Stimulated activated CD8-positive, alpha-beta memory T cell treated with anti-CD3 and anti-CD28 coated beads, Interleukin-4, amount 100 ng/mL, for 24 hours (primary cell): ENCODE data around the gene HOXD11.

Experiments
- DNase-seq: peaks from one replicate; pipeline ENCODE4 v3.0.0-alpha.2; 2020; ENCODE audit warnings: low read depth

The HOXD11 gene

DNA sequence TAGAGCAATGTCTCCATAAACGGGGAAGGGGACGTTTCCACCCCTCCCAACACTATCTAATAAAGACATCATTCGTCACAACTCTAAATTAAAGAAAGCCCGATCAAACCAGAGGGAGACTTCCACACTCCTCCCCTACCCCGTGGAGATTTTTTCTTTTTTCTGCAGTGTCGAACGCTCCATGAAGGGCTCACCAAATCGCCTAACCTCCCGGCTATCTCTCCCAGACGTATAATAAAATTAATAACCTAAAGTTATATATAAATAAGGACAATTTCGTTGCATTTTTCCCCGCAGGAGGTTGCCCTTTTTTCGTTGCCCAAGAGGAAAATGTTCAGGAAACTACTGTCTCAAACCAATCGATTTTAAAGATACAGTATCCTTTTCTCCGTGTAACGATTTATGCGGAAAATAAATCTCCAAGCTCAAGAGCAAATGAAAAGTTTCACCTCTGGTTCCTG is 25.7 kb upstream of the HOXD11 start:
- DNase-seq = no peak

DNA sequence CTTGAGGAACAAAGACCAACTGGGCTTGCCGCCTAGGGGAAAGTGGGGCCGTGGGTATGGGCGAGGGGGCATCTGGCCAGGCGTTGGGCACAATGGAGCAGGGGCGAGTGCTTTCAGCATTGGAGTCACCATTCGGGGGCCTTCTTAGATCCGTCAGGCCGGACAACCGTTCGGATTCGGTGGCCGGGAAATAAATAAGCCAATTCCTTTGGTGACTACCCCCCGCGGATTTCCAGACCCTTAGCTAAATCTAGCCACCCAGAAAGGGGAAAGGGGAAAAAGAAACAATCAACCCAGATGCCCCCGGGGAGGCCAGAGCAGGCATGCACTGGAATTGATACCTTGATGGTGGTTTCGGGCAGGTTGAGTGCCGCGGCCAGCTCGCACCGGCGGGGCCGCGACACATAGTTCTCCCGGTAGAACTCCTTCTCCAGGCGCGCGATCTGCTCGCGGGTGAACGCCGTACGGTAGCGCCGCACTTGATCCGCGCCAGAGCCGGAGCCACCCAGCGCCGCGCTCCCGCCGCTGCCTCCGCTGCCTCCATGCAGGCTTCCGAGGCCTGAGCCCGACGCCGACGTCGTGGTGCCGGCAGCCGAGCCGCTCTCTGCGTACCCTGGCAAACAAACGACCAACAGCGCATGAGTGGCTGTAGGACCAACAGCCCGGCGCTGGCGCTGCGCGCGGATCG is 25.1 kb upstream of the HOXD11 start:
- DNase-seq = no peak

DNA sequence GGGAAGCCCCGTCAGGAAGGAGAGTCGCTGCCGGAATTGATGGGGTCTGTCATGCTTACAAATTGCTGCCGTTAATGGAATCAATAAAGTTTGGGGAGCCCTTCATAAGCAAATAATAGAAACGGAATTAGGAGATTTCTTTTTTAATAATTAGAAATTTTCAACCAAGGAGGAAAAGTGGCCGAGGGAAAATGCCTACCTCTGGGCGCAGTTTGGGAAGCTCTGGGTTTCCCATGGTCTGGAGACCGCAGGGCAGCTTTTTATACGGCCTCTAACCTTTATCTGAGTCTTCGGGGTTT is 24.6 kb upstream of the HOXD11 start:
- no peak for DNase-seq

DNA sequence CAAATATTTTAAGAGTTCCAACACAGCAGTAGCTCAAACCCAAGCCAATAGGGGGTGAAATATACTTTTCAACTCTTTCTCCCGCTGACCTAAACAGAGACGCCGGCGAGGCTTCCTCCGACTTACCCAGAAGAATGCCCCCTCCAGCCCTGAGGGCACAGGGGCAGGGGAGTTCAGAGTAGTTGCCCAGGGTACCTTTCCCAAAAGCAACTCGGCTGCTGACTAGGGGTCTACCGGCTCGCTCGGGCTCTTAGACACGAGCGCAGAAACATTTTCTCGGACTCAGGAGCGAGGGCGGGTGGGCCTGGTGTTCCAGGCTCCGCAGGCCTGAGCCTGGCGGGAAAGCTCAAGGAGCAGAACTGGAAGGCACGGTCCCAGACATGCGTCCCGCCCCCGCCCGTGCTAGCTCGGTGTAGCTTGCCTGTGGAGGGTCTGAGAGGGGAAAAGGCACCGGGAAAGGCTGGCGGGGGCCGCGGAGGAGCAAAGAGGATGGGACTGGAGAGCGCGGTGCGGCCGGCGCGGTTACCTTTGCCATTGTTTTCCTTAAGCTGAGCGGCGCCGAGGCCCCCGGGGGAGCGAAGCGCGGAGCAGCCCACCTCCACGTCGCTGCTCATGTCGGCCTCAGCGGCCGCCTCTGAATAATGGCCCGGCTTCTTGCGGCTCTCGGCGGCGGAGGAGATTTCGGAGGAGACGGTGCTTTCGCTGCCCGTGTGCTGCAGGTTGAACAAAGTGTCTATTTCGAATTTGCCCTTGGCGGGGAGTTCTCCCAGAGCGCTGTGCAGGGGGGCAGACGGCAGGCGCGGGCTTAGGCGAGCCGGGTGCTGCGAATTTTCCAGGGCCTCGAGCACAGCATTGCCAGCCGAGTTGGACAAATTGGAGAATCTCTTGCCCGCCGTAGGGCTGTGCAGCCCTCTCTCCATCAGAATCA is 24.0 kb upstream of the HOXD11 start:
- DNase-seq = no peak

DNA sequence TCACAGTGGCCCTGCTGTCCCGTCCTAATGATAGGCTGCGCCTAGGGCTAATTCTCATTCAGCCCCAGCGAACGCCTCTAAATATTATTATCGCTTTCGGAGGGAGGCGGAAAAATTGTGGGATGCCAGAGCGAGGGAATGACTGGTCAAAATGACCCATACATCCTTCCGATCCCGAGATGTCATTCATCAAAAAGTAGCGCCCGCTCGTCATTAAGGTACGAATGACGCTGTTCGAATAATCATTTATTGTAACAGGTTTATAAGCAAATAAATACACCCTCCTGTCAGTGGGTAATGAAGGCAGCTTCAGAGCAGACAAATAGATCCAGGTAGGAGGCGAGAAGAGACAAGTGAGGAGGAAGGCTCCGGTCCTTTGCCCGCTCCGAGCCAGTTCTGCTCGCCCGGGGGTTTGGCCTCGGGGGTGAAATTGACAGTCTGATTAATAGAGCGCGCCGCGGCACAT is 23.3 kb upstream of the HOXD11 start, which contains the start of gene EVX2:
Gene EVX2 (minus strand): TSS at position 167 of the 466 bp plus-strand sequence. CDS start 186 bp downstream, outside the sequence.
- no peak for DNase-seq

DNA sequence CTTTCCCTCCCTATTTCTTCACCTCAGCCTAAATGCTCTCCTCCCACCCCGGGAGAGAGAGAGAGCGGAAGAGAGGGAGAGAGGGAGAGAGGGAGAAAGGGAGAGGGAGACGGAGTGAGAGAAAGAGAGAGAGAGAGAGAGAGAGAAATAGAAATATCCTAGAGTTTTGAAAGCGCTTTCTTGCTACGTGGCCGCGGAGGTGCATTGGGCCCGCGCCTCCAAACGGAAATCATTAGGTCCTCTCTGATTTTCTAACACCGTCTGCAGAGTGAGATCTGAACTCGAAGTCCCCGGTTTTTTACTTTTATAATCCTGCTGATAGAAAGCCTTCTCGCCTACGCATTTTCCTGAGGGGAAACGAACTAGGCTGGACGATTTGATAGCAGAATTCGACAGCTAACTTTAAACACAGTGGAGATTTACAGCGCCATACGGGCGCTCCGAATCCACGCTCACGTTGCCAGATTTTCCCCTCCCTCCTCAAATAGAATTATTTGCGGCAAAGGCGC is 22.4 kb upstream of the HOXD11 start:
- DNase-seq = no peak

DNA sequence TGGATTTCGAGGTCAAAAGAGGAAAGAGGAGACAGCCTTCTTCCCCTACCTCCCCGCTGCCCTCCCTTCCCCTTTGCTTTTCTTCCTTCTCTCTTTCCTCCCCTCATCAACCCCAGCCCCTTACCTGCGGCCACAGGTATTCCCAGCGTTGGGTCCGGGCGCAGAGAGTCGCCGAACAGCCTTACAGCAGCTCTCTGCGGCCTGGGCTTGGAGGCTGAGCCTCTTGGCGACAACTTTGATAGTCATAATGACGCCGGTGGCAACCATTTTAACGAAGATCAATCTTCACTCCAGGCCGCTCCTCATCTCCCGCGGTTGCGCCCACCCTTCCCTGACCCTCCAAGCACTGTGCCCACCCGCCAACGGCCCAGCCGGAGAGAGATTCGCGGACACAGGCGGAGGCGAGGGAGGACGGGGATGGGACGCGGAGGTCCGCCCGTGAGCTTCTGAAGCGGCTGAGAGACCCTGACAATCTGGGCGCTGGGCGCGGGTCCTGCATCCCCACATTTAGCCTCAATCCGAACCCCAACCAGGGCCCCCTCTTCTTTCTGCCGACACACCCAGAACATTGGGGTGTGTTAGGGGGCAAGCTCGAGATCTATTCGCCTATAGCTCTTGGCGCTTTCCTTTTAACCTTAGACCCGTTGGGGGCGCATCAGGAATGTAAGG is 21.8 kb upstream of the HOXD11 start:
- no peak for DNase-seq

DNA sequence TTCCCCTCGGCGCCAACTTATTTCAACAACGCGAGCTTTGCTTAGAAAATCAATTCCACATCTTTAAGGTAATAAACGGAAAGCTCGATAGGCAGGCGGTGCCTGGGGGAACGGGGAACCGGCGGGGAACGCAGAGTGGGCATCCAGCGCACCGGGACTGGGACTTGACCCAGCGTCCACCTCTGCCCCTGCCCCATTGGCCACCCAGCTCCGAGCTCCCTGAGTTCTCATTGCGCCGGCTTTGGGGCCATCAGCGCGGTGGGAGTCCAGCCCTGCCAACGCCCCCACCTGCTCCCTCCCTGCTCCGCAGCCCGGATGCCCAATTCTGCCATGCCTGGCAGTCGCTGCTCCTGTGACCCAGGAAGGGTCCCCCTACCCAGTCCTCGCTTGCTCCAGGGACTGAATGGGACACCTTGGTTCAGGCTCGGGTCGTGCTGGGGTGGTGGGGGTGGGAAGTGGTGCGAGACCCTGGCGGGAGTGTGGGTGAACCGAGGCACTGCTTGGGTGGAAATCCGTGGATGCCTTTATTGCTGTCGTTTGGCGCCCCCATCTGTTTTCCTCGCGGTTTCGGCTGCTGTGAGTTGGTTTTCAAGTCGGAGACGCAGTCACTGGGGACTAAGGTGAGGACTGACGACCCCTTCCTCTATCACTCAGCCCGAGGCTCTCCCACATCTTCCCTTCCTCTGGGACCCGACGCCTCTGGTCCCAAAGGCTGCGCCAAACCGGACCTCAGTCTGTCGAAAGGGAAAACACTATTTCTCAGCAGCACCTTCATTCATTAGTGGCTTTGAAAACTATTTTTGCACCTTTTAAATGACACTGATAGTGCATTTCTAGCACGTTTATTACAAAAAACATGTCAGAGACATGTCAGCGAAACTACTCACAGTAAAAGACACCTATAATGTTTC is 21.0 kb upstream of the HOXD11 start:
- no peak for DNase-seq

DNA sequence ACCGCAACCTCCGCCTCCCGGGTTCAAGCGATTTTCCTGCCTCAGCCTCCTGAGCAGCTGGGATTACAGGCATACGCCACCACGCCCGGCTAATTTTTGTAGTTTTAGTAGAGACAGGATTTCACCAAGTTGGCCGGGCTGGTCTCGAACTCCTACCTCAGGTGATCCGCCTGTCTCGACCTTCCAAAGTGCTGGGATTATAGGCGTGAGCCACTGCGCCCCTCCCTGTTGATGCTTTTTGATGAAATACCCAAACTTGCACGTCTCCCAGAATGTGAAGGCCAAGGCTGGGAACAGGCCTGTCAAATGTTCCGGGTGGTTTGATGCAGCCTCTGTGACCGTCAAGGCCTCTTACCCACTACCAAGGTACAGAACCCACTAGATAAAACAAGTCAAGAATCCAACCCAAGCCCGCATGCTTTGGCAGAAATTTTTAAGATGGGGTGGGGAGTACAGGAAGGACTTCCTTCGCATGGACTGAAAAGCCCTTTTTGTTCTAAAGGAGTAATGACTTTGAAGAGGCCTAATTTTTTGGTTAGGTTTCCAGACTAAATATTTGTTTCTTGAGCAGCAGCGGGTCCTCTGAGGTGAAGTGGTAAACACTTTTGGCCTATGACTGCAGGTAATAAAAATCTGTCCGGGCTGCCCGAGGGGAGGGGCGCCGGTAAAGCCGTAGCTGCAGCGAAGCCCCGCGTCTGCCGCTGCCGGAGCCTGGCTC is 19.6 kb upstream of the HOXD11 start:
- no peak for DNase-seq

DNA sequence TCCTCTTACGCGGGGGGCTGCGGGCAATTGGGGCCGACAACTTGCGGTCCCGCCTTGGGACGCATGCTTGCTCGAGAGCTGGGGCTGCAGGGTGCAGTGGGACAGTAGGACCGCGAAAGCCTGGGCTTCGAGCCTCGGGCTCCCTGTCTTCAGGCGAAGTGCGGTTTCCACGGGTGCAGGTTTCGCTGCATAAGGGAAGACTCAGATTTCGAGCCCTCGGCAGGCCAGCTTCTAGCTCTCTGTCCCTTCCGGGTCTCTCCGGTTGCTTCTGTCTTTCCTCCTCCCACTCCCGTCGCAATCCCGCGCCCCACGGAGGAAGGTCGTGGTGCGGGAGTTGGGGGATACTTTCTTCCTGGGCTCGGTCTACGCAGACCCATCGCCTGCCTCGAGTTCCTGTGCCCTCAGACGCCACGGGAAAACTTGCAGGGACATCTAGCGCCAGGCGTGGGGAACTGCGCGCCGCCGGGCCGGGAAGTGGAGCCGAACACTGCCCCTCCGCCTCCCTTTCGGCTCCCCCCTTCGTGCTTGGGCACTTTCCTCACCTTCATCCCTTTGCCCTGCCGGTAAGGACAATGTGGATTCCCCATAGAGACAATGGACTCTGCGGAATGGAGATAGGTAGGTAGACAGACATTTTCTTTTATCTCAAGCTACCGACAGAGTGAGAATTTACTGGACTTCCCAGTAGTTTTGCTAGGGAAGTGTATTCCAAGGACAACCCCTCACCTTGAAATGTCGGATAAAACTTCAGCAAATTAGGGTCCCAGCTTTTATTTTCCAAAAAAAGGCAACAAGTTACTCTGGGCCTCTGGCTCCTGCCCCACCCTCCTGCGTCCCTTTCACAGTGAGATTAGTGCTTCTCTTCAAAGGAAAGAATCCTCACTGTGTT is 18.8 kb upstream of the HOXD11 start:
- no peak for DNase-seq

DNA sequence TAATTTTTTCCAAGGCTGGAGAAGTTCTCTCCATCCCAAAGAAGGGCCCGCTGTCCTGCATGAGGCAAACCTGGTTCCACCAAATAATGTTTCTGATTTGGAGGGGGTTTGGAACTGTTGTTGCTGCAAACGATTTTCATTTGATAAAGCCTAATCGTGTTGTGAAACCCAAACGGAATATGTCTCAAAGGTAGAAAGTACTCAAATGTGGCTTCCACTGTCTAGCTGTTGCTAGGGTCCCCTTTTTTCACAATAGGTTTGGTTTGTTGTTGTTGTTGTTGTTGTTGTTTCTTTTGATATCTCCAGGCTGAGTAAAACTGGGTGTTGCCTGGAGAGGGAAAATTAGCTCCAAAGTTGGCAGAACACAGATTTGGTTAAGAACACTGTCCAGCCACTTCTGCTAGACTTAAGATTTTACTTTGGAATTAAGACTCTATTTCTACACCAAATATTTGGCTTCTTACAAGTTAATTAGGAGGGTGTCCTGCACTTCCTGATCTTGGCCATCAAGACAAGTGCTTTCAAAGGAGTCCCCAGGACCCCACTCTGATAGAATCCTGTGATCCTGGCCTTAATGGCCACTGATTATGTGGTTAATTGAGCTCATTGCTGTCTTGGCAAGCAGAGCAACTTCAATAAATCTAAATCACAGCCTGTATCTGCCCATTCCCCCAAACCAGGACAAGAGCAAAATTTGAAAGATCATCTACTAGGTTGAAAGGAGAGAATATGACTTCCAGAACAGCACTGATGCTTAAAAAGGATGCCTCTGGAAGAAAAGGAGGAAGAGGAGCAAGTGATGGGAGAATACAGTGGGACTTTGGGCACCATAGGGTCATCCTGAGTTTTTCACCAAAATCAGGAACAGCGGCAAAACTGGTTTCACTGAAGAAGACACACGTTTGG is 17.9 kb upstream of the HOXD11 start:
- no peak for DNase-seq

DNA sequence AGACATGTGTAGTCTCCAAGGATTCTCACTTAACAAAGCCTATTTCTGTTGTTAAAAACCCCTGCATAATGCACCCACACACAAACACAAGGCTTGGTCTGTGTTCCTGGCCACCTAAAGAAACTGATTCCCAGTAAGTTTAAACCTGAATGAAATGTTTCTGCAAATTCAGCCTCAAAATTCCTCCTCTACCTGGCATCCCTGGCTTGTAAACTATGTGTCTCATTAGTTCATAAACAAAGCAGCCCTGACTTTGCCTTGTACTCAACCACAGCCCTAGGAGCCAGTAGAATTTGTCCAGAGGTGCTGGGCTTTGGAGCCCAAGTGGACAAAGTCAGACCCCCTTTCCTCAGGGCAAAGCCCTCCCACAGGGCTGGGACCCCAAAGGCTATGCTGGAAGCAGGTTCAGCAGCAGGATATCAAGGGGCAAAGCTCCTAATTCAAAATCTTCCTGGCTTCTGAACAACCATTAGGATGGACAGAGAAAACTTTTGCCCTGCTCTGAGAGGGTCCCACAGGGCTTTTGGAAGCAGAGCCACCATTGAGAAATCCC is 17.2 kb upstream of the HOXD11 start:
- DNase-seq = no peak

DNA sequence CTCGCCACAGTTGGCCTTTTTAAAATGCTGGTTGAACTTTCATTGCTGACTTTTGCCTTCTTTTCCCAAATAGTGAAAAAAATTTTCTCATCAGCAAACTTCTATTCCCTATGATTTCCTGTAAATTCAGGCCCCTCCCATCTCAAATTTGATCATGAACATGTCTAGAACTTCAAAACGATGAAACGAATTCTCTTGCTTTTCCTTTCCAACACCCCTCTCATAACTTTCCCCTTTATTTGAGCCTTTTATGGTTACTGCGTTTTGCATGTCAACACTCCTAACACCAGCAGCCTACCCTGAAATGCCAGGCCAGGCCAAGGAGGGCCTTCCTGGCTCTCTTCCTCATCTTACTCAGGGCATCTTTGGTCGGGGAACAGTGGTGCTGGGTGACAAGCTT is 16.2 kb upstream of the HOXD11 start:
- DNase-seq = no peak

DNA sequence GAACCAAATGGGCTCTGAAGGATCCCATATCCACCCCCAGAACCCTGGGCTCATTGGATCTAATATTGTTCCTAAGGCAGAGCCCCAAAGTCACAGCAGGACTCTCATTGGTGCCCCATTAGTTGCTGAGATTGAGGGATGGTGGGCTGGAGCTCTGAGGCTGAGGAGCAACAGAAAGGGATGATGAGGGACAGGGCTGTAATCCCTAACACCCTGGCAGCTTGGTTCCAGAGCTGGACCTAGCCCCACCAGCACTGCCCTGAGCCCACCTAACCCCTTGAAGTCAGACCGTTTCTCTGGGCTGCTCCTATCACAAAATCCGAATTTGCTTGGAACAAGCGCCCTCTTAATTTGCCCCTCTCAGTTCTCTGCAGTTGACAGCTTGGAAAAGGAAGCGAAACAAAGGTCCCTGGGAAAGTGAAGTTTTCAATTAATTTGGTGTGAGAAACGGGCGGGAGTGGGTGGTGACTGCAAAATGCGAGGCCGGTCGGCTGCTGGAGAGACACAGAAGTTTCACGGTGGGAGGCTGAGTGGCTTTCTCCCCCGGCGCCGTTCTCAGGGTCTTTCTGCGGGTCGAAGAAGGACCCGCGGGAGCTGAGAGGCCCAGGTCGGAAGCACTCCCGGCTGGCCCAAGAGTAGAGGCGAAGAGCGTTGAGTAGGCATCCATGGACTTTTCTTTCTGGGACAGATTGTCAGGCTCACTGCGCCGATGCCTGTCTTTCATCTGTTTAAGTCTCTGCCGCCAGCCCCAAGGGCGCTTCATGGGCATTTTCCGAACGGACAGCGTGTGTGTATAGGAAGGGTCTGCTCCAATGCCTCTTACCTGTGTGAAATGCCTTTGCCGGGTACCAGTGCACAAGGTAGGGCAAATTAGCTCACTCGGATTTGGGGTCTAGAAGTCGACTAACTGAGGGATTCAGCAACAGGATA is 15.5 kb upstream of the HOXD11 start:
- no peak for DNase-seq

DNA sequence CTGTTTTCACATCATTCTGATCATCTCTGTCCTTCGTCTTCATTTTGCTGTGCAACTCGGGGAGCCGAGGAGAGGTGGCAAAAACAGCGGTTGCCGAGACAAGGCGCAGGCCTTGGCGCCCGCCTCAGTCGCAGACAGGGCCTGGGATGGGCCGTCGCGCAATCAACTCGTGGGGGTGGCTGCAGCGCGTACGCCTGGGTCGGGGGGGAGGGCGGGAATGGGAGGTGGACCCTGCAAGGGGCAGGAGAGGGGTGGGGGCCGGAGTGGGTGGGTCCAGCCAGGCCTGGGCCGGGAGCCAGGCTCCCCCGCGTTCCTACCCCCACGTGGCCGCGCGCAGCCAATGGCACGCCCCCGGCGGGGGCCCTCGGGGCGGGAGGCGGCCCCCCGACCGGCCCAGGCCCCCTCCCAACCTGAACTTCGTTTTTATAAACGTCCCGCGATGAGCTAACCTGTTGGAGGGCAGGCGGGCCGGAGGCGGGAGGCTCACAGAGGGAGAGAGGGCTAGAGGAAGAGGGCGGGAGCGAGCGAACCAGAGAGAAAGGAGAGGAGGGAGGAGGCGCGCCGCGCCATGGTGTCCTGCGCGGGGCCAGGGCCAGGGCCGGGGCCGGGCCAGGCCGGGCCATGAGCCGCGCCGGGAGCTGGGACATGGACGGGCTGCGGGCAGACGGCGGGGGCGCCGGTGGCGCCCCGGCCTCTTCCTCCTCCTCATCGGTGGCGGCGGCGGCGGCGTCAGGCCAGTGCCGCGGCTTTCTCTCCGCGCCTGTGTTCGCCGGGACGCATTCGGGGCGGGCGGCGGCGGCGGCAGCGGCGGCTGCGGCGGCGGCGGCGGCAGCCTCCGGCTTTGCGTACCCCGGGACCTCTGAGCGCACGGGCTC is 14.6 kb upstream of the HOXD11 start, which contains the start of gene HOXD13:
Gene HOXD13 (plus strand): TSS at position 452 of the 875 bp plus-strand sequence. CDS start 170 bp downstream, at position 622.
- DNase-seq = no peak
